Caco-2 (cell line): ENCODE results near the gene ZNF771. TPM values are rescaled to one million over a fixed set of nuclear protein-coding genes. Genes with fewer than 3 reads are reported as not detected.
A peak's percentile ranks its signal among the peaks of the same experiment; 100 is the strongest.

ENCODE experiments used
- BruUV-seq: library from RNA; stranded (reverse); fragments of 400-500 nt; replicated peaks from 2 replicates; lab custom pipeline; 2021; lab: Mats Ljungman, UMichigan
- CTCF ChIA-PET: fragments of 300-600 bp; sonication (Branson Sonifier 250); formaldehyde crosslinking; loops from one replicate; lab custom pipeline; 2022; ENCODE audit warnings: antibody characterized with exemption; lab: Charles Lee
- POLR2A ChIA-PET: fragments of 300-600 bp; sonication (Branson Sonifier 250); formaldehyde crosslinking; loops from one replicate; lab custom pipeline; 2022; ENCODE audit warnings: antibody characterized with exemption; lab: Charles Lee
- DNase-seq, 2 experiments: peaks; one replicate each; pipeline versions ENCODE4 v3.0.0 to v3.0.0-alpha.2; 2020 to 2022
- H3K27me3 ChIP-seq: replicated peaks from 2 replicates; pipeline ENCODE4 v1.6.0; 2011; ENCODE audit warnings: low read length; ENCODE audit not compliant: control insufficient read depth, insufficient read depth
- H3K36me3 ChIP-seq: 2 replicates; pipeline ENCODE4 v1.5.1; 2011; ENCODE audit warnings: low read length; ENCODE audit not compliant: control insufficient read depth, insufficient read depth
- H3K4me1 ChIP-seq: fragments of 250-450 bp; sonication (Bioruptor Pico); 2 replicates; pipeline ENCODE4 v1.5.1; 2020; ENCODE audit warnings: mild to moderate bottlenecking
- H3K4me3 ChIP-seq: 2 replicates; pipeline ENCODE4 v1.5.1; 2011; ENCODE audit warnings: low read depth, mild to moderate bottlenecking, control low read depth, low read length
- H3K9me3 ChIP-seq: fragments of 250-450 bp; sonication (Bioruptor Pico); 2 replicates; pipeline ENCODE4 v1.5.1; 2020; ENCODE audit warnings: mild to moderate bottlenecking, moderate library complexity
- H3K27ac Mint-ChIP-seq: one replicate; pipeline ENCODE4 v1.8.0; 2022; ENCODE audit warnings: mixed read lengths; ENCODE audit not compliant: unreplicated experiment
- H3K27me3 Mint-ChIP-seq: one replicate; pipeline ENCODE4 v1.8.0; 2022; ENCODE audit warnings: mixed read lengths; ENCODE audit not compliant: insufficient read depth, unreplicated experiment
- H3K36me3 Mint-ChIP-seq: one replicate; pipeline ENCODE4 v1.8.0; 2022; ENCODE audit warnings: mild to moderate bottlenecking, mixed read lengths; ENCODE audit not compliant: insufficient read depth, unreplicated experiment
- H3K4me1 Mint-ChIP-seq: one replicate; pipeline ENCODE4 v1.8.0; 2022; ENCODE audit warnings: low read depth, mixed read lengths; ENCODE audit not compliant: unreplicated experiment
- H3K4me3 Mint-ChIP-seq: one replicate; pipeline ENCODE4 v1.8.0; 2022; ENCODE audit warnings: mild to moderate bottlenecking, moderate library complexity, mixed read lengths; ENCODE audit not compliant: unreplicated experiment
- H3K9me3 Mint-ChIP-seq: one replicate; pipeline ENCODE4 v1.8.0; 2022; ENCODE audit warnings: mixed read lengths; ENCODE audit not compliant: unreplicated experiment
- intact Hi-C: fragments of 100-400 bp; cut with micrococcal nuclease; formaldehyde crosslinking; loops from one replicate; pipeline ENCODE4 v1.10.0; 2022; ENCODE audit not compliant: unreplicated experiment
- total RNA-seq: library from RNA; stranded (reverse); gene quantifications from 2 replicates; pipeline ENCODE4 v1.2.3, GENCODE V29; 2022
- TF ChIP-seq, protein P1 (sequence below), 2 experiments: fragments of 200-600 bp in 1 of 2; IDR thresholded peaks; 1 replicate in 1 of 2; 2 replicates in 1 of 2; pipeline versions ENCODE4 v1.5.1 to v1.8.0; 2011 to 2022; ENCODE audit warnings: antibody characterized with exemption in 1 of 2, control low read depth in 1 of 2, inconsistent platforms in 1 of 2, low read depth in 1 of 2, low read length in 1 of 2, mild to moderate bottlenecking in 1 of 2, moderate library complexity in 1 of 2; ENCODE audit not compliant: insufficient read depth in 1 of 2, severe bottlenecking in 1 of 2, unreplicated experiment in 1 of 2

ZNF771 gene
- total RNA-seq, 1 experiment from 2014 or later: 5.8 TPM

GRCh38 chr16:30382111-30382881, 25.1 kb upstream of the ZNF771 start, which contains the start of gene SEPTIN1:
Gene SEPTIN1, minus strand, starts transcription at chr16:30382561. Its CDS starts 19 bp downstream, at chr16:30382542.
- Histone ChIP-seq H3K4me3 (no peak within 1 kb of the TSS), H3K4me1 (peaks cover under 1% of the 10 kb centered on the region; the same call in 1 of the 2 replicates), H3K9me3 (no peaks in the 10 kb centered on the region), H3K36me3 (no peaks in the 10 kb centered on the region), H3K27me3 (no peaks in the 10 kb centered on the region)
- Mint-ChIP-seq H3K27me3 (no peaks in the 10 kb centered on the region), H3K27ac (no peak within 1 kb of the TSS), H3K9me3 (no peaks in the 10 kb centered on the region), H3K4me1 (peaks cover 13% of the 10 kb centered on the region), H3K36me3 (peaks cover 22% of the 10 kb centered on the region), H3K4me3 (no peak within 1 kb of the TSS)
- TF ChIP-seq, protein P1, sequence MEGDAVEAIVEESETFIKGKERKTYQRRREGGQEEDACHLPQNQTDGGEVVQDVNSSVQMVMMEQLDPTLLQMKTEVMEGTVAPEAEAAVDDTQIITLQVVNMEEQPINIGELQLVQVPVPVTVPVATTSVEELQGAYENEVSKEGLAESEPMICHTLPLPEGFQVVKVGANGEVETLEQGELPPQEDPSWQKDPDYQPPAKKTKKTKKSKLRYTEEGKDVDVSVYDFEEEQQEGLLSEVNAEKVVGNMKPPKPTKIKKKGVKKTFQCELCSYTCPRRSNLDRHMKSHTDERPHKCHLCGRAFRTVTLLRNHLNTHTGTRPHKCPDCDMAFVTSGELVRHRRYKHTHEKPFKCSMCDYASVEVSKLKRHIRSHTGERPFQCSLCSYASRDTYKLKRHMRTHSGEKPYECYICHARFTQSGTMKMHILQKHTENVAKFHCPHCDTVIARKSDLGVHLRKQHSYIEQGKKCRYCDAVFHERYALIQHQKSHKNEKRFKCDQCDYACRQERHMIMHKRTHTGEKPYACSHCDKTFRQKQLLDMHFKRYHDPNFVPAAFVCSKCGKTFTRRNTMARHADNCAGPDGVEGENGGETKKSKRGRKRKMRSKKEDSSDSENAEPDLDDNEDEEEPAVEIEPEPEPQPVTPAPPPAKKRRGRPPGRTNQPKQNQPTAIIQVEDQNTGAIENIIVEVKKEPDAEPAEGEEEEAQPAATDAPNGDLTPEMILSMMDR (IDR thresholded peaks at IDR 0.05; ENCODE audit: insufficient read depth in 1 of 2, low read depth in 1 of 2, low read length in 1 of 2, severe bottlenecking in 1 of 2, unreplicated experiment in 1 of 2): no peak
- BruUV-seq: no TSS peak
- intact Hi-C loops: no loop called here
- DNase-seq: no peak
- POLR2A ChIA-PET: interaction anchor here (1.1 kb wide), 2 partner anchors 12 to 20 kb away, joined by 3 to 4 read pairs; no protein-coding TSS in a partner anchor
- CTCF ChIA-PET: interaction anchor here (1.5 kb wide), 1 partner anchor 12 kb away, joined by 3 read pairs; the partner anchor contains the start of gene TBC1D10B

GRCh38 chr16:30383521-30383920, 23.9 kb upstream of the ZNF771 start:
- no TSS peak for BruUV-seq
- H3K27me3 ChIP-seq: no peaks in the 10 kb centered on the region
- H3K4me3 Mint-ChIP-seq: no peak overlapping the region
- TF ChIP-seq, protein P1 (IDR thresholded peaks at IDR 0.05; ENCODE audit: insufficient read depth in 1 of 2, low read depth in 1 of 2, low read length in 1 of 2, severe bottlenecking in 1 of 2, unreplicated experiment in 1 of 2): no peak
- H3K9me3 ChIP-seq: no peaks in the 10 kb centered on the region
- H3K4me1 Mint-ChIP-seq: peaks cover 13% of the 10 kb centered on the region
- H3K27ac Mint-ChIP-seq: no peak overlapping the region
- CTCF ChIA-PET: no interaction called here
- H3K4me1 ChIP-seq: no peaks in the 10 kb centered on the region
- H3K9me3 Mint-ChIP-seq: no peaks in the 10 kb centered on the region
- intact Hi-C loops: no loop called here
- POLR2A ChIA-PET: no interaction called here
- DNase-seq: no peak
- peaks cover 10% of the 10 kb centered on the region for H3K36me3 Mint-ChIP-seq
- H3K36me3 ChIP-seq: no peaks in the 10 kb centered on the region
- no peaks in the 10 kb centered on the region for H3K27me3 Mint-ChIP-seq
- no peak overlapping the region for H3K4me3 ChIP-seq

DNA sequence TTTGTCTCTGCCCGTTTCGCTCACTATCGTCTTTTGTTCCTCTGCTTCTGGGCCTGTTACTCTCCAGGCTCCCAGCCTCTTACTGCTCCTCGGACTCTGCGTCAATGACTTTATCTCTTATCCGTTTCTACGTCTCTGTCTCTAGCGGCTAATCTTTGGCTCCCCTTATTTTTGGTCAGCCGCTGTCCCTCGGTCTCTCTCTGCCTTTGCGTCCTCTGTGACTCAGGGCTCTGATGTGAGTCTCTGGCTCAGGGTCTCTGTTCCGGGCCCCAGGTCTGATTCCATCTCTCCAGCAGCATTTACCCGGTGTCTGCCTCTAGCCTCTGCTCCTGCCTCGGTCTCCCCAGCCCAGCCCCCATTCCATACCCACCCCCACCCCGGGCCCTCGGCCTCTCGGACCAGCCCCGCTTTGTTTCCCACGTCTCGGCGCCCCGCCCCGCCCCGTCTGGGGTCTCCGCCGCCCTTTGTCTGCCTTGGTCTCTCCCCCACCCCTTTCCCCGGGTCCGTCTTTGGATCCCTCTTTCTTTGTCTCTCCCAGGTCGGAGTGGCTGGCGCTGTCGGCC, 12.7 kb upstream of the ZNF771 start:
- TF ChIP-seq, protein P1 (IDR thresholded peaks at IDR 0.05; ENCODE audit: insufficient read depth in 1 of 2, low read depth in 1 of 2, low read length in 1 of 2, severe bottlenecking in 1 of 2, unreplicated experiment in 1 of 2): no peak
- Histone ChIP-seq H3K27me3 (no peaks in the 10 kb centered on the region), H3K9me3 (no peaks in the 10 kb centered on the region), H3K4me1 (peaks cover 3% of the 10 kb centered on the region; the same call in 1 of the 2 replicates), H3K4me3 (peak overlapping the region; percentile 88), H3K36me3 (no peaks in the 10 kb centered on the region)
- intact Hi-C loops: loop anchor here (1.0 to 2.0 kb wide), 2 partner anchors 15 to 16 kb away; no protein-coding TSS in a partner anchor
- Mint-ChIP-seq H3K4me1 (peaks cover 19% of the 10 kb centered on the region), H3K4me3 (peak overlapping the region; percentile 82), H3K9me3 (no peaks in the 10 kb centered on the region), H3K27ac (peak overlapping the region; percentile 46), H3K27me3 (no peaks in the 10 kb centered on the region), H3K36me3 (peaks cover 5% of the 10 kb centered on the region)
- CTCF ChIA-PET: interaction anchor here (0.6 to 2.3 kb wide), 10 partner anchors 12 to 774 kb away, joined by 4 to 27 read pairs (median 10); partner anchors contain the start of genes CD2BP2, DCTPP1, TBC1D10B and ZNF771
- BruUV-seq: no TSS peak
- POLR2A ChIA-PET: interaction anchor here (1.0 to 2.6 kb wide), 6 partner anchors 13 to 264 kb away, joined by 3 to 20 read pairs (median 8); partner anchors contain the start of genes DCTPP1, TBC1D10B and ZNF771
- no peak for DNase-seq
